Measurements from ENCODE around the gene OTULIN. TPM values are rescaled to one million over a fixed set of nuclear protein-coding genes. Genes with fewer than 3 reads are reported as not detected.

Gene OTULIN
- total and polyA plus RNA-seq, 7 donors: 2.3 to 20.4 (median 12.4) TPM

DNA sequence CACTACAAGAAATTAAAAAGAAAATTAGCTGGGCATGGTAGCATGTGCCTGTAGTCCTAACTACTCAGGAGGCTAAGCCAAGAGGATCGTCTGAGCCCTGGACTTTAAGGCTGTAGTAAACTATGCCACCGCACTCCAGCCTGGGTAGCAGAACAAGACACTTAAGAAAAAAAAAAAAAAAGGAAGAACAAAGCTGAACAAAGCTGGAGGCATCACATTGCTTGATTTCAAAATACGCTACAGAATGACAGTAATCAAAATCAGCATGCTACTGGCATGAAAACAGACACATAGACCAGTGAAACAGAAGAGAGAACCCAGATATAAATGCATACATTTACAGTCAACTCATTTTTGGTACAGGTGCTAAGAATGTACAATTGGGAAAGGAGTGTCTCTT lies 14.5 kb upstream of the OTULIN start:
- H3K36me3 ChIP-seq (ENCODE audit: insufficient read depth in 1 of 2, low read depth in 1 of 2): no peaks in the 10 kb centered on the region
- H3K9me3 ChIP-seq: no peaks in the 10 kb centered on the region
- H3K4me1 ChIP-seq: no peaks in the 10 kb centered on the region
- H3K27me3 ChIP-seq (ENCODE audit: insufficient read depth in 3 of 3, low read length in 2 of 3): peaks cover 0 to 4% (median 0%) of the 10 kb centered on the region in 3 donors
- no peak overlapping the region for H3K4me3 ChIP-seq
- no peak for ATAC-seq
- WGBS, 3 donors: 74 to 79% (median 78%) methylated on average over 3 of the region's 3 CpGs
- intact Hi-C loops (cut with DNase I): loop anchor here in 1 of 2 donors (10.0 kb wide), 1 partner anchor 665 kb away; no protein-coding TSS in a partner anchor
- TF ChIP-seq, protein P1, sequence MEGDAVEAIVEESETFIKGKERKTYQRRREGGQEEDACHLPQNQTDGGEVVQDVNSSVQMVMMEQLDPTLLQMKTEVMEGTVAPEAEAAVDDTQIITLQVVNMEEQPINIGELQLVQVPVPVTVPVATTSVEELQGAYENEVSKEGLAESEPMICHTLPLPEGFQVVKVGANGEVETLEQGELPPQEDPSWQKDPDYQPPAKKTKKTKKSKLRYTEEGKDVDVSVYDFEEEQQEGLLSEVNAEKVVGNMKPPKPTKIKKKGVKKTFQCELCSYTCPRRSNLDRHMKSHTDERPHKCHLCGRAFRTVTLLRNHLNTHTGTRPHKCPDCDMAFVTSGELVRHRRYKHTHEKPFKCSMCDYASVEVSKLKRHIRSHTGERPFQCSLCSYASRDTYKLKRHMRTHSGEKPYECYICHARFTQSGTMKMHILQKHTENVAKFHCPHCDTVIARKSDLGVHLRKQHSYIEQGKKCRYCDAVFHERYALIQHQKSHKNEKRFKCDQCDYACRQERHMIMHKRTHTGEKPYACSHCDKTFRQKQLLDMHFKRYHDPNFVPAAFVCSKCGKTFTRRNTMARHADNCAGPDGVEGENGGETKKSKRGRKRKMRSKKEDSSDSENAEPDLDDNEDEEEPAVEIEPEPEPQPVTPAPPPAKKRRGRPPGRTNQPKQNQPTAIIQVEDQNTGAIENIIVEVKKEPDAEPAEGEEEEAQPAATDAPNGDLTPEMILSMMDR (IDR thresholded peaks at IDR 0.05): no peak
- DNase-seq: no peak
- H3K27ac ChIP-seq: no peak overlapping the region

DNA sequence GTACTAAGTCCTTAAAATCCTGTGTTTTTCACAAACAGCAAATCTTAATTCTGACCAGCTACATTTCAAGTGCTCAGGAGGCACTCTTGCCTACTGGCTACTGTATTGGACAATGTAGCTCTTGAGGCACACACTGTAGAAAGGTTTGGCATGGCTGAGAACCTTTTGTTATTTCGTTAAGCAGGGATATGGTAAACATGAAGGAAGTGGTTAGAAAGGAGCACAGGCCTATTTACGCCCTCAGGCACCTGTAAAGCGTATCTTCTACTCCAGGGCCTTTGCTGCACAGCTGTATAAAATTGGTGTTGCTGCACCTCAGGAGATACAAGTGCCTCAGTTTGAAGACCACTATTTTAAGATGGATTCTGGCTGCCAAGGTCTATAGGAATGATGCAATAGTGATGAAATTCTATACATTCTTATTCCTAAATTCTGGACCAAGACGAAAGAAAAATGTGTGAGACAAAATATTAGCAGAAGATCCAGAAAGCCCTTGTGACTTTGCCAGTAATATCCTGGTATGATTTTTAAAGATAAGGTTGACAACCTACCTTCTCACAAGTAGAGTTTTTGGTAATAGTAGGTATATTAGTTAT lies 9.3 kb upstream of the OTULIN start:
- H3K4me3 ChIP-seq: no peak overlapping the region
- TF ChIP-seq, protein P1 (IDR thresholded peaks at IDR 0.05): no peak
- no peaks in the 10 kb centered on the region for H3K27me3 ChIP-seq (ENCODE audit: insufficient read depth in 3 of 3, low read length in 2 of 3)
- no peak for ATAC-seq
- WGBS, 3 donors: 59 to 61% (median 60%) methylated on average over 4 of the region's 4 CpGs
- no peaks in the 10 kb centered on the region for H3K9me3 ChIP-seq
- intact Hi-C loops (cut with DNase I): loop anchor here in 1 of 2 donors (10.0 kb wide), 1 partner anchor 670 kb away; no protein-coding TSS in a partner anchor
- H3K36me3 ChIP-seq (ENCODE audit: insufficient read depth in 1 of 2, low read depth in 1 of 2): no peaks in the 10 kb centered on the region
- H3K27ac ChIP-seq: no peak overlapping the region
- no peak for DNase-seq
- no peaks in the 10 kb centered on the region for H3K4me1 ChIP-seq

DNA sequence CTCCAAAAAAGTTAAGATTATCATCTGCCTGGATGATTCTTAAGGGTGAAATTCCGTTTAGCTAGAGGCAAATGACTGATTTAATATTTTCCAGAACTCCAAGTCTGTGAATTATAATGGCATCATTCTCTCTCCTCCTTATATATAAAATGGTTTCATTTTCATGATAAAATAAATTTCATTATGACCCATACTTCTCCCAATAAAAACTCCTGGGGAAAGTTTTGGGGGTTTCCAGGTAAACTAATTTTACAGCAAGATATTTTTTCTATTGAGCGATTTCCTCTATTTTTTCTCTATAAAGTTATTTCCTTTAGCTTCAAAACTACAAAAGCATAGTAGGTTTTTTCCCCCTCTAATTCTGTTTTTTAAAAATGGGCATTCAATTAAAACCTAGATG lies 7.6 kb upstream of the OTULIN start:
- DNase-seq (no peak), ATAC-seq (no peak)
- Histone ChIP-seq H3K36me3 (ENCODE audit: insufficient read depth in 1 of 2, low read depth in 1 of 2) (no peaks in the 10 kb centered on the region), H3K9me3 (no peaks in the 10 kb centered on the region), H3K27me3 (ENCODE audit: insufficient read depth in 3 of 3, low read length in 2 of 3) (no peaks in the 10 kb centered on the region), H3K4me1 (no peaks in the 10 kb centered on the region), H3K27ac (no peak overlapping the region), H3K4me3 (no peak overlapping the region)
- TF ChIP-seq, protein P1 (IDR thresholded peaks at IDR 0.05): no peak
- intact Hi-C loops (cut with DNase I): loop anchor here in 1 of 2 donors (10.0 kb wide), 1 partner anchor 672 kb away; no protein-coding TSS in a partner anchor
- 45 to 70% (median 68%) methylated on average over 2 of the region's 2 CpGs for WGBS, 3 donors

DNA sequence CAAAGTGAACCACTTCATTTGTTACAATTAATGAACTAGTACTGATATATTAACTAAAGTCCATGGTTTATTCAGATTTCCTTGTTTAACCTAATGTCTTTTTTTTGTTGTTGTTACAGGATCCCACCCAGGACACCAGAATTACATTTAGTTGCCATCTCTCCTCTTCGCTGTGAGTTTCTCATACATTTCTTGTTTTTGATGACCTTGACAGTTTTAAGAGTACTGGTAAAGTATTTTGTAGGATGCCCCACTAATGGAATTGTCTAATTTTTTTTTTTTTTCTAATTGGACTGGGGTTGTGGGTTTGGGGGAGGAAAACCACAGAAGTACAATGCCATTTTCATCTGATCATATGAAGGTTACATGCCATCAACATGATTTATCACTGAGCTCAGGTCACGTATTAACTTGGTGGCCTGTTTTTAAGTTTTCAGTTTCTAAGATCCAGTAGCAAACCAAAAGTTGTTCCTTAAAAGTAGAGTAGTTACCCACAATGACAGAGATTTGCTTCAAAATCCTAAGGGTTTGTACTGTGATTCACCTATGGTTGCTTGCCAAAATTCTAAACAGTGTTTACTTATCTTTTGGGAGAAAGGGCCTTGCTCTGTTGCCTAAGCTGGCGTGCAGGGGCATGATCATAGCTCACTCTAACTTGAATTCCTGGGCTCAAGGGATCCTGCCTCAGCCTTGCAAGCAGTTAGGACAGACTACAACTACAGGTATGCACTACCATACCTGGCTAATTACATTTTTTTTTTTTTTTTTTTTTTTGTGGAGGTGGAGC lies 4.5 kb upstream of the OTULIN start:
- H3K27ac ChIP-seq: no peak overlapping the region
- DNase-seq (no peak), ATAC-seq (no peak)
- H3K27me3 ChIP-seq (ENCODE audit: insufficient read depth in 3 of 3, low read length in 2 of 3): no peaks in the 10 kb centered on the region
- TF ChIP-seq, protein P1 (IDR thresholded peaks at IDR 0.05): no peak
- H3K4me1 ChIP-seq: no peaks in the 10 kb centered on the region
- H3K36me3 ChIP-seq (ENCODE audit: insufficient read depth in 1 of 2, low read depth in 1 of 2): no peaks in the 10 kb centered on the region
- H3K4me3 ChIP-seq: no peak overlapping the region
- intact Hi-C loops (cut with DNase I): loop anchor here in 1 of 2 donors (10.0 kb wide), 1 partner anchor 675 kb away; no protein-coding TSS in a partner anchor
- 90 to 96% (median 94%) methylated on average over 3 of the region's 3 CpGs for WGBS, 3 donors
- H3K9me3 ChIP-seq: no peaks in the 10 kb centered on the region

Data from psoas muscle (tissue), 8 donors.